ENCODE results near the gene SURF2.

The SURF2 gene

GRCh38 chr9:133320421-133320881 lies 35.9 kb upstream of the SURF2 start:
- TF ChIP-seq CTCF (conservative IDR thresholded peaks at IDR 0.05; ENCODE audit: low read depth, low read length): no peak
- no peaks in the 10 kb centered on the region for H3K79me2 ChIP-seq (ENCODE audit: insufficient read depth, low read depth)
- H3K36me3 ChIP-seq (ENCODE audit: insufficient read depth): no peaks in the 10 kb centered on the region
- no peak overlapping the region for H3K9ac ChIP-seq
- H3K4me2 ChIP-seq: no peak overlapping the region
- no peak overlapping the region for H3K27ac ChIP-seq
- H3K4me3 ChIP-seq (IDR thresholded peaks at IDR 0.05; ENCODE audit: insufficient read depth, low read depth, low read length): no peak overlapping the region
- no peak overlapping the region for H2AFZ ChIP-seq (ENCODE audit: low read depth)
- H3K27me3 ChIP-seq (ENCODE audit: insufficient read depth, low read depth): peaks cover 61% of the 10 kb centered on the region
- H4K20me1 ChIP-seq (ENCODE audit: insufficient read depth): no peaks in the 10 kb centered on the region
- H3K4me1 ChIP-seq (ENCODE audit: low read depth, poor library complexity, severe bottlenecking): no peaks in the 10 kb centered on the region

- Histone ChIP-seq H2AFZ (ENCODE audit: low read depth) (no peak overlapping the region), H3K4me2 (no peak overlapping the region), H4K20me1 (ENCODE audit: insufficient read depth) (no peaks in the 10 kb centered on the region), H3K27ac (no peak overlapping the region), H3K9ac (no peak overlapping the region), H3K36me3 (ENCODE audit: insufficient read depth) (no peaks in the 10 kb centered on the region), H3K27me3 (ENCODE audit: insufficient read depth, low read depth) (peaks cover 62% of the 10 kb centered on the region), H3K79me2 (ENCODE audit: insufficient read depth, low read depth) (no peaks in the 10 kb centered on the region), H3K4me1 (ENCODE audit: low read depth, poor library complexity, severe bottlenecking) (no peaks in the 10 kb centered on the region), H3K4me3 (IDR thresholded peaks at IDR 0.05; ENCODE audit: insufficient read depth, low read depth, low read length) (no peak overlapping the region)
- no peak for TF ChIP-seq CTCF (conservative IDR thresholded peaks at IDR 0.05; ENCODE audit: low read depth, low read length)
These were observed 34.9 kb upstream of the SURF2 start for GRCh38 chr9:133321411-133321935.

- Histone ChIP-seq H3K27me3 (ENCODE audit: insufficient read depth, low read depth) (peaks cover 64% of the 10 kb centered on the region), H3K4me3 (IDR thresholded peaks at IDR 0.05; ENCODE audit: insufficient read depth, low read depth, low read length) (no peak overlapping the region), H4K20me1 (ENCODE audit: insufficient read depth) (no peaks in the 10 kb centered on the region), H3K4me1 (ENCODE audit: low read depth, poor library complexity, severe bottlenecking) (no peaks in the 10 kb centered on the region), H2AFZ (ENCODE audit: low read depth) (no peak overlapping the region), H3K4me2 (no peak overlapping the region), H3K36me3 (ENCODE audit: insufficient read depth) (no peaks in the 10 kb centered on the region), H3K27ac (no peak overlapping the region), H3K9ac (no peak overlapping the region), H3K79me2 (ENCODE audit: insufficient read depth, low read depth) (no peaks in the 10 kb centered on the region)
- no peak for TF ChIP-seq CTCF (conservative IDR thresholded peaks at IDR 0.05; ENCODE audit: low read depth, low read length)
These were observed 33.6 kb upstream of the SURF2 start for GRCh38 chr9:133322701-133323100.

GRCh38 chr9:133323211-133323610 lies 33.1 kb upstream of the SURF2 start:
- H3K9ac ChIP-seq: no peak overlapping the region
- H4K20me1 ChIP-seq (ENCODE audit: insufficient read depth): no peaks in the 10 kb centered on the region
- no peaks in the 10 kb centered on the region for H3K36me3 ChIP-seq (ENCODE audit: insufficient read depth)
- H3K79me2 ChIP-seq (ENCODE audit: insufficient read depth, low read depth): no peaks in the 10 kb centered on the region
- no peak overlapping the region for H3K4me2 ChIP-seq
- H3K27ac ChIP-seq: no peak overlapping the region
- TF ChIP-seq CTCF (conservative IDR thresholded peaks at IDR 0.05; ENCODE audit: low read depth, low read length): no peak
- H3K27me3 ChIP-seq (ENCODE audit: insufficient read depth, low read depth): peaks cover 64% of the 10 kb centered on the region
- no peak overlapping the region for H2AFZ ChIP-seq (ENCODE audit: low read depth)
- no peak overlapping the region for H3K4me3 ChIP-seq (IDR thresholded peaks at IDR 0.05; ENCODE audit: insufficient read depth, low read depth, low read length)
- H3K4me1 ChIP-seq (ENCODE audit: low read depth, poor library complexity, severe bottlenecking): no peaks in the 10 kb centered on the region
